IMR-90 (cell line): Measurements from ENCODE around the gene DNAH5. TPM values are rescaled to one million over a fixed set of nuclear protein-coding genes. Genes with fewer than 3 reads are reported as not detected.

ENCODE experiments used
- ATAC-seq: fragments of 200-7000 bp; cut with Tn5 transposase; 2 replicates; pipeline ENCODE4 v1.9.1; 2020; ENCODE audit warnings: low read depth, mild to moderate bottlenecking, moderate library complexity
- BruUV-seq: library from RNA; stranded (reverse); fragments of 400-500 nt; replicated peaks from 2 replicates; lab custom pipeline; 2021; lab: Mats Ljungman, UMichigan
- CTCF ChIA-PET: fragments of 300-600 bp; formaldehyde crosslinking; extraction: SDS; loops from one replicate; lab custom pipeline; 2021; ENCODE audit warnings: antibody characterized with exemption; lab: Yijun Ruan, JAX
- POLR2A ChIA-PET: fragments of 300-600 bp; sonication (Branson Sonifier 250); formaldehyde crosslinking; loops from one replicate; lab custom pipeline; 2022; ENCODE audit warnings: antibody characterized with exemption; ENCODE audit not compliant: unreplicated experiment; lab: Charles Lee
- DNase-seq: peaks from one replicate; pipeline ENCODE4 v3.0.0; 2013
- H2AFZ ChIP-seq: replicated peaks from 2 replicates; pipeline ENCODE3; 2013; ENCODE audit warnings: low read length, mild to moderate bottlenecking; ENCODE audit not compliant: poor library complexity
- H2AK5ac ChIP-seq: 2 replicates; pipeline ENCODE4 v1.6.1; 2013; ENCODE audit warnings: low read depth, low read length, inconsistent platforms
- H2AK9ac ChIP-seq: replicated peaks from 2 replicates; pipeline ENCODE3; 2013; ENCODE audit warnings: mild to moderate bottlenecking, low read depth, low read length, moderate library complexity; ENCODE audit not compliant: poor library complexity
- H2BK120ac ChIP-seq: 2 replicates; pipeline ENCODE4 v1.6.1; 2013; ENCODE audit warnings: low read depth, low read length, inconsistent platforms
- H2BK15ac ChIP-seq: 3 replicates; pipeline ENCODE4 v1.6.1; 2013; ENCODE audit warnings: low read depth, low read length, inconsistent platforms
- H2BK20ac ChIP-seq: 2 replicates; pipeline ENCODE4 v1.6.1; 2013; ENCODE audit warnings: low read depth, mild to moderate bottlenecking, inconsistent platforms, low read length, moderate library complexity
- H2BK5ac ChIP-seq: 2 replicates; pipeline ENCODE4 v1.6.1; 2013; ENCODE audit warnings: mild to moderate bottlenecking, low read depth, low read length, inconsistent platforms; ENCODE audit not compliant: poor library complexity, severe bottlenecking
- H3K14ac ChIP-seq: replicated peaks from 2 replicates; pipeline ENCODE4 v1.6.1; 2013; ENCODE audit warnings: low read depth, low read length, inconsistent platforms
- H3K18ac ChIP-seq: 2 replicates; pipeline ENCODE4 v1.6.1; 2013; ENCODE audit warnings: low read depth, low read length, control low read depth
- H3K23ac ChIP-seq: 2 replicates; pipeline ENCODE4 v1.6.1; 2013; ENCODE audit warnings: low read depth, low read length, inconsistent platforms
- H3K27ac ChIP-seq: 2 replicates; pipeline ENCODE4 v1.5.1; 2013; ENCODE audit warnings: mild to moderate bottlenecking, control low read depth, low read length; ENCODE audit not compliant: insufficient read depth
- H3K27me3 ChIP-seq: 2 replicates; pipeline ENCODE4 v1.6.1; 2013; ENCODE audit warnings: low read length; ENCODE audit not compliant: control insufficient read depth, insufficient read depth
- H3K36me3 ChIP-seq: 2 replicates; pipeline ENCODE4 v1.6.1; 2013; ENCODE audit warnings: low read length, mixed read lengths; ENCODE audit not compliant: control insufficient read depth, insufficient read depth
- H3K4ac ChIP-seq: 2 replicates; pipeline ENCODE4 v1.6.1; 2013; ENCODE audit warnings: low read depth, low read length, inconsistent platforms
- H3K4me1 ChIP-seq: 2 replicates; pipeline ENCODE4 v1.6.1; 2013; ENCODE audit warnings: low read length, mixed read lengths; ENCODE audit not compliant: control insufficient read depth, insufficient read depth
- H3K4me2 ChIP-seq: 2 replicates; pipeline ENCODE4 v1.6.1; 2013; ENCODE audit warnings: low read depth, mild to moderate bottlenecking, control low read depth, low read length, moderate library complexity
- H3K4me3 ChIP-seq: 2 replicates; pipeline ENCODE4 v1.5.1; 2013; ENCODE audit warnings: low read depth, mild to moderate bottlenecking, control low read depth, low read length, moderate library complexity; ENCODE audit not compliant: insufficient read depth
- H3K56ac ChIP-seq: 2 replicates; pipeline ENCODE4 v1.6.1; 2013; ENCODE audit warnings: low read length, inconsistent platforms; ENCODE audit not compliant: insufficient read depth; ENCODE audit errors: extremely low read depth
- H3K79me1 ChIP-seq, 2 experiments: 2 replicates each; pipeline ENCODE4 v1.6.1; 2013; ENCODE audit warnings: low read length in 2 of 2, inconsistent platforms in 1 of 2, low read depth in 1 of 2
- H3K9ac ChIP-seq: 2 replicates; pipeline ENCODE4 v1.6.1; 2013; ENCODE audit warnings: low read depth, low read length, control low read depth
- H3K9me1 ChIP-seq: 2 replicates; pipeline ENCODE4 v1.6.1; 2013; ENCODE audit warnings: low read length, inconsistent platforms; ENCODE audit not compliant: insufficient read depth
- H3K9me3 ChIP-seq: 2 replicates; pipeline ENCODE4 v1.6.1; 2013; ENCODE audit warnings: low read length; ENCODE audit not compliant: control insufficient read depth, insufficient read depth
- H4K20me1 ChIP-seq: 2 replicates; pipeline ENCODE4 v1.6.1; 2013; ENCODE audit warnings: low read length, inconsistent platforms; ENCODE audit not compliant: insufficient read depth
- H4K5ac ChIP-seq: 2 replicates; pipeline ENCODE4 v1.6.1; 2013; ENCODE audit warnings: mild to moderate bottlenecking, low read depth, low read length, control low read depth
- H4K8ac ChIP-seq, 2 experiments: 2 replicates each; pipeline ENCODE4 v1.6.1; 2013; ENCODE audit warnings: low read depth in 2 of 2, low read length in 2 of 2, control low read depth in 1 of 2, inconsistent platforms in 1 of 2
- H4K91ac ChIP-seq: 2 replicates; pipeline ENCODE4 v1.6.1; 2013; ENCODE audit warnings: low read depth, low read length, inconsistent platforms; ENCODE audit not compliant: insufficient read depth
- BHLHE40 ChIP-seq: fragments of 150-350 bp; IDR thresholded peaks from 2 replicates; pipeline ENCODE4 v1.6.1; 2016; ENCODE audit warnings: mild to moderate bottlenecking, low read depth, low read length
- CEBPB ChIP-seq: IDR thresholded peaks from 2 replicates; pipeline ENCODE4 v1.6.1; 2012; ENCODE audit warnings: low read depth, low read length, improper control_type of control experiment
- CHD1 ChIP-seq: IDR thresholded peaks from 2 replicates; pipeline ENCODE4 v1.6.1; 2012; ENCODE audit warnings: low read depth, low read length, improper control_type of control experiment
- CTCF ChIP-seq: conservative IDR thresholded peaks from 2 replicates; pipeline ENCODE4 v1.5.1; 2012; ENCODE audit warnings: mild to moderate bottlenecking, low read depth, low read length, improper control_type of control experiment
- ELK1 ChIP-seq: fragments of 150-350 bp; IDR thresholded peaks from 2 replicates; pipeline ENCODE4 v1.6.1; 2016; ENCODE audit warnings: low read depth, mild to moderate bottlenecking, low read length, moderate library complexity, borderline replicate concordance
- FOS ChIP-seq: fragments of 150-350 bp; IDR thresholded peaks from 2 replicates; pipeline ENCODE4 v1.6.1; 2016; ENCODE audit warnings: low read depth, low read length
- MAFK ChIP-seq: IDR thresholded peaks from 2 replicates; pipeline ENCODE4 v1.6.1; 2012; ENCODE audit warnings: low read depth, low read length, improper control_type of control experiment
- MAZ ChIP-seq: IDR thresholded peaks from 2 replicates; pipeline ENCODE4 v1.6.1; 2012; ENCODE audit warnings: low read depth, mild to moderate bottlenecking, low read length, improper control_type of control experiment, moderate library complexity, borderline replicate concordance
- MXI1 ChIP-seq: IDR thresholded peaks from 2 replicates; pipeline ENCODE4 v1.6.1; 2012; ENCODE audit warnings: low read depth, mild to moderate bottlenecking, low read length, moderate library complexity, borderline replicate concordance
- NFE2L2 ChIP-seq: fragments of 150-350 bp; IDR thresholded peaks from 2 replicates; pipeline ENCODE4 v1.6.1; 2016; ENCODE audit warnings: low read depth, mild to moderate bottlenecking, low read length
- POLR2A ChIP-seq: IDR thresholded peaks from 2 replicates; pipeline ENCODE4 v1.6.1; 2012; ENCODE audit warnings: mild to moderate bottlenecking, low read depth, low read length
- RAD21 ChIP-seq: IDR thresholded peaks from 2 replicates; pipeline ENCODE4 v1.6.1; 2012; ENCODE audit warnings: low read length, improper control_type of control experiment
- RCOR1 ChIP-seq: IDR thresholded peaks from 2 replicates; pipeline ENCODE4 v1.6.1; 2012; ENCODE audit warnings: mild to moderate bottlenecking, low read length, improper control_type of control experiment; ENCODE audit not compliant: insufficient replicate concordance
- RFX5 ChIP-seq: IDR thresholded peaks from 2 replicates; pipeline ENCODE4 v1.8.0; 2012; ENCODE audit warnings: low read depth, mild to moderate bottlenecking, low read length, moderate library complexity
- SMC3 ChIP-seq: fragments of 150-350 bp; IDR thresholded peaks from 2 replicates; pipeline ENCODE4 v1.6.1; 2016; ENCODE audit warnings: low read depth, mild to moderate bottlenecking, antibody characterized with exemption, low read length, moderate library complexity
- USF2 ChIP-seq: fragments of 150-350 bp; IDR thresholded peaks from 2 replicates; pipeline ENCODE4 v1.6.1; 2017; ENCODE audit warnings: mild to moderate bottlenecking, antibody characterized with exemption, low read length, low read depth
- WGBS, 2 experiments: methylation state at CpG; one replicate each; pipeline versions ENCODE4 v1.1.5 to v1.1.7; 2013; ENCODE audit warnings: missing lambda C conversion rate in 2 of 2; ENCODE audit not compliant: insufficient read length in 1 of 2; ENCODE audit errors: extremely low coverage in 2 of 2; 5-methylcytosine and 5-hydroxymethylcytosine counted together
- dilution Hi-C: fragments of 300-500 bp; cut with HindIII; formaldehyde crosslinking; loops from one replicate; pipeline ENCODE4 v1.14.3; 2018; ENCODE audit warnings: low sequenced_read_pairs; ENCODE audit not compliant: unreplicated experiment
- in situ Hi-C: fragments of 300-500 bp; cut with MboI; formaldehyde crosslinking; loops from 3 replicates; pipeline ENCODE4 v1.14.3; 2019; ENCODE audit warnings: low sequenced_read_pairs, inconsistent platforms, mixed read lengths
- intact Hi-C: fragments of 100-400 bp; cut with micrococcal nuclease; formaldehyde crosslinking; loops from 2 replicates; pipeline ENCODE4 v1.10.0; 2022
- polyA plus RNA-seq, 3 experiments: library from polyadenylated mRNA; depleted of rRNA; stranded (reverse); fragments of >200 nt; gene quantifications; 2 replicates each; pipeline ENCODE4 v1.2.3, GENCODE V29; 2012; ENCODE audit warnings: low replicate concordance in 1 of 3
- total RNA-seq: library from RNA; depleted of rRNA; stranded (reverse); fragments of >200 nt; gene quantifications from 2 replicates; pipeline ENCODE4 v1.2.3, GENCODE V29; 2012

The DNAH5 gene
- total and polyA plus RNA-seq, 2 of the 4 experiments (the other 2 are of a cell fraction): 1.9 to 4.3 TPM

GRCh38 chr5:13653709-13654108 is 290.8 kb downstream of the DNAH5 start:
- H3K9ac ChIP-seq: no peak overlapping the region
- intact Hi-C loops (no loop called here), dilution Hi-C loops (no loop called here), in situ Hi-C loops (no loop called here)
- H2AK5ac ChIP-seq: no peak overlapping the region
- no peak overlapping the region for H3K14ac ChIP-seq
- no peaks in the 10 kb centered on the region for H4K20me1 ChIP-seq
- no peak overlapping the region for H2AFZ ChIP-seq
- H3K9me3 ChIP-seq: no peaks in the 10 kb centered on the region
- H3K27ac ChIP-seq: no peak overlapping the region
- no peak overlapping the region for H3K4me3 ChIP-seq
- peaks cover 4% of the 10 kb centered on the region; the same call in 1 of the 2 replicates for H3K9me1 ChIP-seq
- 13% methylated on average over 1 of the region's 2 CpGs; no CpG with 5 or more reads in 1 of the 2 experiments for WGBS, 2 experiments
- H3K23ac ChIP-seq: no peak overlapping the region
- H4K5ac ChIP-seq: no peak overlapping the region
- TF ChIP-seq RFX5 (no peak), CEBPB (no peak), USF2 (no peak), RCOR1 (no peak), MXI1 (no peak), BHLHE40 (no peak), MAZ (no peak), MAFK (no peak), RAD21 (no peak), SMC3 (no peak), FOS (no peak), ELK1 (no peak), CHD1 (no peak), CTCF (no peak), POLR2A (no peak), NFE2L2 (no peak)
- no peaks in the 10 kb centered on the region for H3K36me3 ChIP-seq
- no TSS peak for BruUV-seq
- H2BK120ac ChIP-seq: no peak overlapping the region
- no peak overlapping the region for H3K56ac ChIP-seq
- H4K8ac ChIP-seq: no peak overlapping the region
- no peaks in the 10 kb centered on the region for H3K4me1 ChIP-seq
- no peak overlapping the region for H4K91ac ChIP-seq
- H2BK5ac ChIP-seq: no peak overlapping the region
- ATAC-seq (no peak), DNase-seq (no peak)
- H3K4me2 ChIP-seq: no peak overlapping the region
- no peak overlapping the region for H3K4ac ChIP-seq
- H3K18ac ChIP-seq: no peak overlapping the region
- H2BK15ac ChIP-seq: no peak overlapping the region
- ChIA-PET CTCF (interaction anchor here (0.8 kb wide), 1 partner anchor 10 kb away, joined by 5 read pairs; no protein-coding TSS in a partner anchor), POLR2A (no interaction called here)
- H3K79me1 ChIP-seq: no peaks in the 10 kb centered on the region
- no peak overlapping the region for H2AK9ac ChIP-seq
- H3K27me3 ChIP-seq: no peaks in the 10 kb centered on the region
- H2BK20ac ChIP-seq: no peak overlapping the region
